Measurements from ENCODE around the gene C16orf74.

GRCh38 chr16:85765767-85766166 is 14.9 kb upstream of the C16orf74 start:
- TF ChIP-seq CTCF (IDR thresholded peaks at IDR 0.05) (no peak), POLR2AphosphoS5 (IDR thresholded peaks at IDR 0.05) (no peak), EP300 (IDR thresholded peaks at IDR 0.05) (no peak)
